OCI-LY3 (cell line): ENCODE results near the gene RSBN1L.

ENCODE experiments used
- H2AFZ ChIP-seq: fragments of 200-600, 300-600 bp; shearing (Covaris generic); 2 replicates; pipeline ENCODE4 v1.6.0; 2014; ENCODE audit warnings: antibody characterized with exemption, low read depth, low read length
- H3K27ac ChIP-seq: fragments of 200-600, 300-600 bp; sonication (generic); 2 replicates; pipeline ENCODE4 v1.5.1; 2014; ENCODE audit warnings: mild to moderate bottlenecking, low read length, moderate library complexity, mixed read lengths
- H3K27me3 ChIP-seq: fragments of 200-600, 300-600 bp; sonication (generic); 2 replicates; pipeline ENCODE4 v1.6.1; 2014; ENCODE audit warnings: low read depth, low read length, mixed read lengths
- H3K36me3 ChIP-seq: fragments of 200-600, 300-600 bp; sonication (generic); replicated peaks from 2 replicates; pipeline ENCODE3; 2014; ENCODE audit warnings: low read depth, low read length, mixed read lengths
- H3K4me1 ChIP-seq: fragments of 300-600, 200-600 bp; sonication (generic); 2 replicates; pipeline ENCODE4 v1.6.1; 2014; ENCODE audit warnings: low read length, mixed read lengths
- H3K4me2 ChIP-seq: fragments of 200-600, 300-600 bp; sonication (generic); 2 replicates; pipeline ENCODE4 v1.6.1; 2014; ENCODE audit warnings: low read length, mixed read lengths
- H3K4me3 ChIP-seq: fragments of 300-600, 200-600 bp; sonication (generic); 2 replicates; pipeline ENCODE4 v1.5.1; 2014; ENCODE audit warnings: antibody characterized with exemption, mild to moderate bottlenecking, low read length, moderate library complexity
- H3K79me2 ChIP-seq: fragments of 300-600, 200-600 bp; shearing (Covaris generic); 2 replicates; pipeline ENCODE4 v1.6.1; 2014; ENCODE audit warnings: mild to moderate bottlenecking, low read length, mixed read lengths
- H3K9ac ChIP-seq: fragments of 300-600, 200-600 bp; shearing (Covaris generic); 2 replicates; pipeline ENCODE4 v1.6.0; 2014; ENCODE audit warnings: mild to moderate bottlenecking, low read length, moderate library complexity
- H3K9me3 ChIP-seq: fragments of 200-600, 300-600 bp; shearing (Covaris generic); 2 replicates; pipeline ENCODE4 v1.6.1; 2014; ENCODE audit warnings: low read length, mixed read lengths; ENCODE audit not compliant: insufficient read depth
- H4K20me1 ChIP-seq: fragments of 200-600, 300-600 bp; sonication (generic); 2 replicates; pipeline ENCODE4 v1.6.1; 2016; ENCODE audit warnings: low read length, mixed read lengths; ENCODE audit not compliant: insufficient read depth
- CTCF ChIP-seq: fragments of 200-600, 300-600 bp; sonication (generic); IDR thresholded peaks from 2 replicates; pipeline ENCODE4 v1.5.1; 2014; ENCODE audit warnings: antibody characterized with exemption, low read length, low read depth
- EZH2phosphoT487 ChIP-seq: fragments of 200-600 bp; shearing (Covaris generic); IDR thresholded peaks from 2 replicates; pipeline ENCODE4 v1.6.1; 2018; ENCODE audit warnings: antibody characterized with exemption, mixed run types, low read depth

The RSBN1L gene

GRCh38 chr7:77665161-77665560, 31.1 kb upstream of the RSBN1L start:
- no peak overlapping the region for H3K4me3 ChIP-seq
- no peaks in the 10 kb centered on the region for H3K9me3 ChIP-seq
- H3K4me2 ChIP-seq: no peak overlapping the region
- TF ChIP-seq CTCF: no peak
- H3K36me3 ChIP-seq: no peaks in the 10 kb centered on the region
- no peaks in the 10 kb centered on the region for H3K4me1 ChIP-seq
- no peaks in the 10 kb centered on the region for H3K79me2 ChIP-seq
- H3K27me3 ChIP-seq: no peaks in the 10 kb centered on the region
- H4K20me1 ChIP-seq: no peaks in the 10 kb centered on the region
- H2AFZ ChIP-seq: no peak overlapping the region
- H3K9ac ChIP-seq: no peak overlapping the region
- H3K27ac ChIP-seq: no peak overlapping the region

- no peaks in the 10 kb centered on the region for H3K4me1 ChIP-seq
Measured at GRCh38 chr7:77667459-77668086, 28.7 kb upstream of the RSBN1L start.

GRCh38 chr7:77674878-77675277, 21.4 kb upstream of the RSBN1L start:
- H3K27ac ChIP-seq: no peak overlapping the region
- H3K9ac ChIP-seq: no peak overlapping the region
- no peaks in the 10 kb centered on the region for H3K4me1 ChIP-seq
- H3K4me2 ChIP-seq: no peak overlapping the region
- no peak overlapping the region for H2AFZ ChIP-seq
- no peaks in the 10 kb centered on the region for H4K20me1 ChIP-seq
- TF ChIP-seq CTCF (no peak), EZH2phosphoT487 (no peak)
- H3K4me3 ChIP-seq: no peak overlapping the region
- H3K36me3 ChIP-seq: no peaks in the 10 kb centered on the region
- no peaks in the 10 kb centered on the region for H3K9me3 ChIP-seq
- no peaks in the 10 kb centered on the region for H3K27me3 ChIP-seq
- H3K79me2 ChIP-seq: no peaks in the 10 kb centered on the region

More at GRCh38 chr7:77667459-77668086, 28.7 kb upstream of the RSBN1L start:
- Histone ChIP-seq H3K4me2 (no peak overlapping the region), H3K9me3 (no peaks in the 10 kb centered on the region), H4K20me1 (no peaks in the 10 kb centered on the region), H3K9ac (no peak overlapping the region), H3K79me2 (no peaks in the 10 kb centered on the region), H3K27ac (no peak overlapping the region), H3K27me3 (no peaks in the 10 kb centered on the region), H3K36me3 (no peaks in the 10 kb centered on the region), H3K4me3 (no peak overlapping the region), H2AFZ (no peak overlapping the region)
- TF ChIP-seq CTCF (no peak), EZH2phosphoT487 (no peak)

- no peaks in the 10 kb centered on the region for H3K79me2 ChIP-seq
Measured at GRCh38 chr7:77679608-77680007, 16.7 kb upstream of the RSBN1L start.

More at GRCh38 chr7:77679608-77680007, 16.7 kb upstream of the RSBN1L start:
- H3K36me3 ChIP-seq: peaks cover 4% of the 10 kb centered on the region
- no peaks in the 10 kb centered on the region for H3K27me3 ChIP-seq
- no peak overlapping the region for H3K4me3 ChIP-seq
- H3K9ac ChIP-seq: no peak overlapping the region
- no peak overlapping the region for H3K4me2 ChIP-seq
- H4K20me1 ChIP-seq: no peaks in the 10 kb centered on the region
- H2AFZ ChIP-seq: no peak overlapping the region
- no peak for TF ChIP-seq EZH2phosphoT487
- no peak for TF ChIP-seq CTCF
- H3K27ac ChIP-seq: no peak overlapping the region
- H3K9me3 ChIP-seq: no peaks in the 10 kb centered on the region
- no peaks in the 10 kb centered on the region for H3K4me1 ChIP-seq
